Raji (cell line): ENCODE data around the gene ZSCAN25.

Source experiments
- POLR2A ChIP-seq: IDR thresholded peaks from 2 replicates; pipeline ENCODE4 v1.6.1; 2011; ENCODE audit warnings: low read depth, low read length, control low read depth; ENCODE audit not compliant: insufficient read depth

Gene ZSCAN25

GRCh38 chr7:99628471-99629465, 12.0 kb downstream of the ZSCAN25 start:
- TF ChIP-seq POLR2A = no peak

GRCh38 chr7:99629643-99630042, 12.9 kb downstream of the ZSCAN25 start:
- TF ChIP-seq POLR2A = no peak

- no peak for TF ChIP-seq POLR2A
These were observed 14.8 kb downstream of the ZSCAN25 start for GRCh38 chr7:99631295-99632109.

- no peak for TF ChIP-seq POLR2A
These were observed 22.0 kb downstream of the ZSCAN25 start for GRCh38 chr7:99638731-99639130.

- no peak for TF ChIP-seq POLR2A
These were observed 22.5 kb downstream of the ZSCAN25 start for GRCh38 chr7:99639267-99639666.

GRCh38 chr7:99642027-99642426, 25.3 kb downstream of the ZSCAN25 start:
- no peak for TF ChIP-seq POLR2A

- no peak for TF ChIP-seq POLR2A
These were observed 26.7 kb downstream of the ZSCAN25 start for GRCh38 chr7:99643464-99643863.

- no peak for TF ChIP-seq POLR2A
These were observed 27.7 kb downstream of the ZSCAN25 start for GRCh38 chr7:99644431-99644830.

- TF ChIP-seq POLR2A = no peak
These were observed 28.8 kb downstream of the ZSCAN25 start for GRCh38 chr7:99645590-99645989.

GRCh38 chr7:99648843-99649242, 32.1 kb downstream of the ZSCAN25 start:
- TF ChIP-seq POLR2A = no peak

GRCh38 chr7:99651290-99651689, 34.5 kb downstream of the ZSCAN25 start:
- TF ChIP-seq POLR2A = no peak

GRCh38 chr7:99652671-99653070, 35.9 kb downstream of the ZSCAN25 start:
- TF ChIP-seq POLR2A = no peak

GRCh38 chr7:99653754-99654153, 37.0 kb downstream of the ZSCAN25 start:
- no peak for TF ChIP-seq POLR2A

GRCh38 chr7:99665312-99666012, 48.7 kb downstream of the ZSCAN25 start:
- TF ChIP-seq POLR2A = no peak

- TF ChIP-seq POLR2A = no peak
These were observed 49.3 kb downstream of the ZSCAN25 start for GRCh38 chr7:99666013-99666395.
